ENCODE results near the gene PSKH1. TPM values are rescaled to one million over a fixed set of nuclear protein-coding genes. Genes with fewer than 3 reads are reported as not detected.

PSKH1 gene
- total and polyA plus RNA-seq, 10 donors: 5.0 to 31.3 (median 20.5) TPM

DNA sequence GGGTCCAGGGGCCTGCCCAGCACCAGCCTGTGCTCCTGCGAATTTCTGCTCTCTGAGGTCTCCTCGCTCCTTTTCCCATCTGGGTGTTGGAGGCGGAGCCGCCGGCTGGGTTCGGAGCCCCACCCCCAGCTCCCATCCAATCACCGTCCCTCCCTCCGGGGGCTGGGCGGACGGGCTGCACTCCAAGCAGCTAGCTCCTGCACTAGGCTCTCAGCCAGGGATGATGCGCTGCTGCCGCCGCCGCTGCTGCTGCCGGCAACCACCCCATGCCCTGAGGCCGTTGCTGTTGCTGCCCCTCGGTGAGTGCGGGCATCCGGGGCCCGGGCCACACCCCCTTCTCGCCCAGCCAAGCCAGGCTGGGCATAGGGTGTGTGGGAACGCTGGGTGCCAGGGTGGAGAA, 8.4 kb upstream of the PSKH1 start, which contains the start of gene NRN1L:
Gene NRN1L (plus strand): TSS at position 202 of the 400 bp plus-strand sequence. CDS start 19 bp downstream, at position 221.
- WGBS, 5 donors: 57 to 84% (median 75%) methylated on average over 9 to 22 of the region's 22 CpGs
- peak within 1 kb of the TSS in 1 of 8 donors; percentile 17 for H3K27ac ChIP-seq
- peaks cover 0 to 12% (median 3%) of the 10 kb centered on the region in 6 donors for H3K4me1 ChIP-seq
- intact Hi-C loops (cut with DNase I; ENCODE audit: low total_unique reads): no loop called here
- H3K27me3 ChIP-seq (replicated peaks in 1 of 7): no peaks in the 10 kb centered on the region
- H3K36me3 ChIP-seq: peaks cover 0 to 82% (median 69%) of the 10 kb centered on the region in 6 donors
- peak; percentile 13 to 64 (median 33) for TF ChIP-seq POLR2AphosphoS5 (IDR thresholded peaks at IDR 0.05)
- TF ChIP-seq POLR2A (IDR thresholded peaks at IDR 0.05): no peak
- H3K9me3 ChIP-seq: no peaks in the 10 kb centered on the region
- H3K4me3 ChIP-seq: no peak within 1 kb of the TSS
- DNase-seq: peak; percentile 73

- no peak for DNase-seq
- Histone ChIP-seq H3K27ac (no peak overlapping the region), H3K36me3 (peaks cover 0 to 73% (median 60%) of the 10 kb centered on the region in 6 donors), H3K9me3 (no peaks in the 10 kb centered on the region), H3K4me3 (no peak overlapping the region), H3K27me3 (replicated peaks in 1 of 7) (no peaks in the 10 kb centered on the region), H3K4me1 (peaks cover 0 to 12% (median 3%) of the 10 kb centered on the region in 6 donors)
- WGBS, 5 donors: 89 to 99% (median 94%) methylated on average over 12 of the region's 12 CpGs
- intact Hi-C loops (cut with DNase I; ENCODE audit: low total_unique reads): no loop called here
- TF ChIP-seq CTCF (IDR thresholded peaks at IDR 0.05 in 8 of 11, conservative IDR thresholded peaks at IDR 0.05 in 3 of 11) (no peak), POLR2AphosphoS5 (IDR thresholded peaks at IDR 0.05) (peak in 1 of 3 donors; percentile 25)
Observed at GRCh38 chr16:67885545-67885944, 7.5 kb upstream of the PSKH1 start.

GRCh38 chr16:67885976-67886375, 7.1 kb upstream of the PSKH1 start:
- H3K36me3 ChIP-seq: peaks cover 0 to 69% (median 56%) of the 10 kb centered on the region in 6 donors
- TF ChIP-seq POLR2A (IDR thresholded peaks at IDR 0.05) (no peak), POLR2AphosphoS5 (IDR thresholded peaks at IDR 0.05) (peak in 1 of 3 donors; percentile 39), CTCF (IDR thresholded peaks at IDR 0.05 in 8 of 11, conservative IDR thresholded peaks at IDR 0.05 in 3 of 11) (no peak)
- no peak overlapping the region for H3K4me3 ChIP-seq
- H3K4me1 ChIP-seq: peaks cover 0 to 12% (median 3%) of the 10 kb centered on the region in 6 donors
- H3K9me3 ChIP-seq: no peaks in the 10 kb centered on the region
- no peak overlapping the region for H3K27ac ChIP-seq
- no peak for DNase-seq
- intact Hi-C loops (cut with DNase I; ENCODE audit: low total_unique reads): no loop called here
- H3K27me3 ChIP-seq (replicated peaks in 1 of 7): no peaks in the 10 kb centered on the region
- WGBS, 5 donors: 92 to 97% (median 95%) methylated on average over 9 to 19 of the region's 19 CpGs

DNA sequence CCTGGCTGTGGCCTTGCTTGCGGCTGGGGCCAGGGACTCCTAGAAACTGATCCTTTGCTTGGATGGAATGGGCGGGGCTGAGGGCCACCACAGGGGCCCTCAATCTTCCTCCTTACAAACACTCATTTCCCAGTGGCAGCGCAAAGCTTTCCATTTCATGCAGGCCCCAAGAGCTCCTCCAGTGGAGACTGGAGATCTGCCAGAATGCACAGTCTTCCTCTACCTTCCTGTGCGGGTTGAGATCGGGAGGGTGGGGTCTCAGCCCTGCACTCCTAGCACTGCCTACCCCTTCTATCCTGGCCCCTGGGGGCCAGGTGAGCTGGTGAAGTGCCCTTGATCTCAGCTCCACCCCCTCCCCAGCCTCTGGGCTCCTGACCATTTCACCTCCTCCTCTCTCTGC, 6.7 kb upstream of the PSKH1 start:
- WGBS, 5 donors: 88 to 97% (median 94%) methylated on average over 5 of the region's 5 CpGs
- intact Hi-C loops (cut with DNase I; ENCODE audit: low total_unique reads): no loop called here
- H3K36me3 ChIP-seq: peaks cover 0 to 65% (median 52%) of the 10 kb centered on the region in 6 donors
- no peaks in the 10 kb centered on the region for H3K9me3 ChIP-seq
- no peak overlapping the region for H3K4me3 ChIP-seq
- peaks cover 0 to 12% (median 3%) of the 10 kb centered on the region in 6 donors for H3K4me1 ChIP-seq
- no peaks in the 10 kb centered on the region for H3K27me3 ChIP-seq (replicated peaks in 1 of 7)
- no peak overlapping the region for H3K27ac ChIP-seq
- TF ChIP-seq POLR2A (IDR thresholded peaks at IDR 0.05): no peak
- no peak for TF ChIP-seq POLR2AphosphoS5 (IDR thresholded peaks at IDR 0.05)
- no peak for TF ChIP-seq CTCF (IDR thresholded peaks at IDR 0.05 in 8 of 11, conservative IDR thresholded peaks at IDR 0.05 in 3 of 11)
- DNase-seq: no peak
